PFSK-1 (cell line): Measurements from ENCODE around the gene FGD1.

Experiments used
- FOXP2 ChIP-seq: optimal IDR thresholded peaks from 2 replicates; pipeline ENCODE3; 2011; ENCODE audit warnings: borderline replicate concordance, control low read depth, inconsistent platforms; ENCODE audit not compliant: insufficient read depth; ENCODE audit errors: extremely low read length, extremely low read depth
- POLR2AphosphoS5 ChIP-seq: IDR thresholded peaks from 2 replicates; pipeline ENCODE4 v1.6.1; 2012; ENCODE audit warnings: low read depth, mild to moderate bottlenecking, control low read depth, low read length, moderate library complexity
- REST ChIP-seq, 2 experiments: IDR thresholded peaks; 2 replicates each; pipeline versions ENCODE4 v1.6.1 to v1.8.0; 2011 to 2012; ENCODE audit warnings: low read depth in 2 of 2, low read length in 2 of 2, control low read depth in 1 of 2, inconsistent platforms in 1 of 2, mild to moderate bottlenecking in 1 of 2, moderate library complexity in 1 of 2; ENCODE audit not compliant: insufficient read depth in 1 of 2
- SIN3A ChIP-seq: IDR thresholded peaks from 2 replicates; pipeline ENCODE4 v1.6.1; 2012; ENCODE audit warnings: mild to moderate bottlenecking, low read length, moderate library complexity, borderline replicate concordance; ENCODE audit not compliant: insufficient read depth
- TAF1 ChIP-seq: IDR thresholded peaks from 2 replicates; pipeline ENCODE4 v1.6.1; 2012; ENCODE audit warnings: low read length, control low read depth, borderline replicate concordance; ENCODE audit not compliant: insufficient read depth

FGD1 gene

GRCh38 chrX:54509400-54509799, 13.4 kb upstream of the FGD1 start:
- TF ChIP-seq FOXP2: no peak
- TF ChIP-seq TAF1: no peak
- TF ChIP-seq POLR2AphosphoS5: no peak
- no peak for TF ChIP-seq SIN3A
- no peak for TF ChIP-seq REST (IDR thresholded peaks at IDR 0.05; ENCODE audit: insufficient read depth in 1 of 2, low read depth in 2 of 2, low read length in 2 of 2)

- no peak for TF ChIP-seq POLR2AphosphoS5
- TF ChIP-seq TAF1: no peak
- no peak for TF ChIP-seq REST (IDR thresholded peaks at IDR 0.05; ENCODE audit: insufficient read depth in 1 of 2, low read depth in 2 of 2, low read length in 2 of 2)
- no peak for TF ChIP-seq FOXP2
- no peak for TF ChIP-seq SIN3A
Observed at GRCh38 chrX:54496936-54497335, 902 bp upstream of the FGD1 start.

- TF ChIP-seq SIN3A: no peak
- no peak for TF ChIP-seq REST (IDR thresholded peaks at IDR 0.05; ENCODE audit: insufficient read depth in 1 of 2, low read depth in 2 of 2, low read length in 2 of 2)
- TF ChIP-seq POLR2AphosphoS5: no peak
- TF ChIP-seq TAF1: no peak
- TF ChIP-seq FOXP2: no peak
Observed at GRCh38 chrX:54496517-54496852, 451 bp upstream of the FGD1 start.

GRCh38 chrX:54494989-54495813, 833 bp downstream of the FGD1 start:
- TF ChIP-seq FOXP2 (no peak), POLR2AphosphoS5 (no peak), SIN3A (no peak), REST (IDR thresholded peaks at IDR 0.05; ENCODE audit: insufficient read depth in 1 of 2, low read depth in 2 of 2, low read length in 2 of 2) (no peak), TAF1 (no peak)
